C4-2B (cell line): ENCODE data around the gene GP1BA.

Experiments used
- H3K27ac ChIP-seq: fragments of 450-650 bp; 2 replicates; pipeline ENCODE4 v1.5.1; 2017
- CTCF ChIP-seq: fragments of 450-650 bp; conservative IDR thresholded peaks from 2 replicates; pipeline ENCODE4 v1.5.1; 2017; ENCODE audit warnings: mild to moderate bottlenecking
- ZFX ChIP-seq: fragments of 450-650 bp; IDR thresholded peaks from 2 replicates; pipeline ENCODE4 v1.6.1; 2017

GP1BA gene

GRCh38 chr17:4898351-4898750 lies 33.7 kb upstream of the GP1BA start:
- 0 out of 2 replicates have a peak overlapping the region, but pooled peaks have one; percentile 3 for H3K27ac ChIP-seq
- TF ChIP-seq CTCF (no peak), ZFX (no peak)

- no peak overlapping the region for H3K27ac ChIP-seq
- TF ChIP-seq ZFX, result no peak; the same call in 1 of the 2 replicates
- no peak for TF ChIP-seq CTCF
Observed at GRCh38 chr17:4898927-4899326, 33.1 kb upstream of the GP1BA start.

GRCh38 chr17:4899341-4900230 lies 32.5 kb upstream of the GP1BA start, which contains the start of gene C17orf107:
Gene C17orf107, plus strand, starts transcription at chr17:4899536. Its CDS starts 227 bp downstream, at chr17:4899763.
- H3K27ac ChIP-seq, result peak within 1 kb of the TSS; percentile 3; the same call in 1 of the 2 replicates
- TF ChIP-seq CTCF (no peak), ZFX (no peak)

GRCh38 chr17:4900231-4901107 lies 31.6 kb upstream of the GP1BA start:
- no peak for TF ChIP-seq CTCF
- no peak for TF ChIP-seq ZFX
- no peak overlapping the region for H3K27ac ChIP-seq

- H3K27ac ChIP-seq, result no peak overlapping the region
- TF ChIP-seq ZFX (no peak), CTCF (no peak)
Observed at GRCh38 chr17:4901108-4901647, 30.9 kb upstream of the GP1BA start.

- no peak overlapping the region for H3K27ac ChIP-seq
- TF ChIP-seq ZFX (no peak), CTCF (no peak)
Observed at GRCh38 chr17:4901648-4902344, 30.3 kb upstream of the GP1BA start.
